ELR (cell line): ENCODE measurements around the gene COL18A1.
A peak's percentile ranks its signal among the peaks of the same experiment; 100 is the strongest.

Experiments used
- DNase-seq: peaks from one replicate; pipeline ENCODE4 v3.0.0-alpha.2; 2015; ENCODE audit warnings: low read depth

Gene COL18A1

GRCh38 chr21:45383111-45383614 lies 21.8 kb upstream of the COL18A1 start:
- no peak for DNase-seq

DNA sequence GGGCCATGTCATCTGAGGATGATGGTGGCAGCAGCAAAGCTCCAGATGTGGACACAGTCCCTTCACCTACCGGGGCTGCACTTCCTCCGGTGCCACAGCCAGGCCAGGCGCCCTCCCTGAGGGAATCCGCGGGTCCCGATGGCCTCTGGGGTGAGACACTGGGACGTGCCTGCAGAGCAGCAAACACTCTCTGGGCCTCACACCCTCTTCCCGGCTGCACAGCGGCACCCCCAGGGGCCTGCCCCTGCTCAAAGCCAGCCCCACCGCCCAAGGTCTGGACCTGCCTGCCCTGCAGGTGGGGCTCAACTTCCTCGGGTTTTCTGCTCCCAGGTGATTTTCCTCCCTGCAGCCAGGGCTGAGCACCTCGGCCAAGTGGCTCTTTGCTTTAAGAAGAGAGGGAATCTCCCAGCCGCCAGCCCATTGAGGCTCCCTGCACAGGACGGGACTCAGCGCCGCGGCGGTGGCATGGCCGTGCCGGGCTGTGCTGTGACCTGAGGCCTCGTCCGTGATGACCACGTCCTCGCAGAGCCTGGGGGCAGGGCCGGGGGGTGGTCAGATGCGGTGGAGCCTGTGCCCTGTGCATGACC lies 21.3 kb upstream of the COL18A1 start:
- no peak for DNase-seq

- DNase-seq, result no peak
Observed at GRCh38 chr21:45384656-45385548, 20.1 kb upstream of the COL18A1 start.

- DNase-seq, result no peak
Observed at GRCh38 chr21:45385549-45386050, 19.4 kb upstream of the COL18A1 start.

GRCh38 chr21:45386336-45386727 lies 18.6 kb upstream of the COL18A1 start:
- no peak for DNase-seq

DNA sequence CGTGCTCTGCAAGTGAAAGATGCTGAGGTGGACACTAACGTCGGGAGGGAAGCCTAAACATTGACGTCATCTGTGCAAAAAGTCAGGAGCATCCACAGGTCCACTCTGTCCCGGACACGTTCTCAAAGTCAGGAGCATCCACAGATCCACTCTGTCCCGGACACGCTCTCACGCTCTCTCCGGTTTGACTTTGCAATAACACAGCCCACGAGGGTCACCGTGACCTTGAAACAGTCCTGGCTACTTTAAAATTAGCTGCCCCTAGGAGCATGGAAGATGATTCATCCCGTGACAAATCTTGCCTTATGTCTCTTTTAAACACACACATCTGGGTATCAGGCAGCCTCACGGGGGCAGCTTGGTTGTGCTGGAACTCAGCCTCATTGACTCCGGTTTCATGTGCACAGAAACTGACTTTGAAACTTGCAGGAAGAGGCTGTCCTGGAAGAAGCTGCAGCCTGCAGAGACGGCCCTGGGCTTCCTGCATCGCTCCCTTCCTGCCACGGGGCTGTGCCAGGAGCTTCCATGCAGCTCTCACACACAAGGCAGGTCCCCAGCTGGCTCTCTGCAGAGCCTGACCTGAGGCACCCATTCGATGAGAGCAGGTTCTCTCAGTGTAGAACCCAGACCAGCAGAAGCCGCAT lies 18.1 kb upstream of the COL18A1 start:
- DNase-seq, result peak; percentile 95

DNA sequence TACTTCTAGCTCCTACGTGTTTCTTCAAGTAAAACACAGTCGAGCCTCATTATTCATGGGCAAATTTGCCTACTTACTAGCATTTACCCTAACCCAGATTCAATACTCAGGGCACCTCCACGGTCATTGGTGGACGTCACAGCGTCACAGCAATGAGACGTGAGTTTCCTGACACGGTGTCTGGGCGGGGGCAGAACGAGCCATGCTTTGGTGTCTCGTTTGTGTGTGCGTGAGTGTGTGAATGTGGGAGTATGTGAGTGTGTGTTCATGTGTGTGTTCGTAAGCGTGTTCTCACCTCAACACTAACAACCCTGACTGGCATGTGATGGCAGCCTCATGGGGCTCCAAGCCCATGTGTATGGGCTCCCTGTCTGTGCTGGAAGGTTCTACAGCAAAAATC lies 17.5 kb upstream of the COL18A1 start:
- DNase-seq, result no peak

DNA sequence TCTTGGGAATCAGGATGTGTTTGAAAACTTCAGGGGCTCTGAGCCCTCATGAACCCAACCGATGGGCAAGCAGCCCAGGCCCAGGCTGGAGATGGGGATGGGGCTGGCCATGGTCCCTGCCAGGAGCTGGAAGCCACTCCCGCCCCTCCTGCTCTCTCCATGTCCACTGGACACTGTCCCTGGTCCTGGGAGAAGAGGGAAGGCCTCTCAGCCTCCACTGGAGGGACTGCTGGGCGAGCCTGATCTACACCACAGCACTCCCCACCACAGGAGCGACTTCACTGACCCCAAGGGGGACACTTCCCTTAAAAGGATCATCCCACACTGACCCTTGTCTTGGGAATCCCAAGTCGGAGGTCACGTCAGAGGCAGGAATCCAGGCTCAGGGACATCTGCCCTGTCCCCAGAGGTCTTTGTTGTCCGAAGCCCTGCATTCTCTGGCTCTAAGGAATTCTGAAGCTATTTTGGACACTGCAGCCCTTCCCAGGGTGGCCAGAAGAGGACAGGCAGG lies 16.9 kb upstream of the COL18A1 start:
- no peak for DNase-seq

DNA sequence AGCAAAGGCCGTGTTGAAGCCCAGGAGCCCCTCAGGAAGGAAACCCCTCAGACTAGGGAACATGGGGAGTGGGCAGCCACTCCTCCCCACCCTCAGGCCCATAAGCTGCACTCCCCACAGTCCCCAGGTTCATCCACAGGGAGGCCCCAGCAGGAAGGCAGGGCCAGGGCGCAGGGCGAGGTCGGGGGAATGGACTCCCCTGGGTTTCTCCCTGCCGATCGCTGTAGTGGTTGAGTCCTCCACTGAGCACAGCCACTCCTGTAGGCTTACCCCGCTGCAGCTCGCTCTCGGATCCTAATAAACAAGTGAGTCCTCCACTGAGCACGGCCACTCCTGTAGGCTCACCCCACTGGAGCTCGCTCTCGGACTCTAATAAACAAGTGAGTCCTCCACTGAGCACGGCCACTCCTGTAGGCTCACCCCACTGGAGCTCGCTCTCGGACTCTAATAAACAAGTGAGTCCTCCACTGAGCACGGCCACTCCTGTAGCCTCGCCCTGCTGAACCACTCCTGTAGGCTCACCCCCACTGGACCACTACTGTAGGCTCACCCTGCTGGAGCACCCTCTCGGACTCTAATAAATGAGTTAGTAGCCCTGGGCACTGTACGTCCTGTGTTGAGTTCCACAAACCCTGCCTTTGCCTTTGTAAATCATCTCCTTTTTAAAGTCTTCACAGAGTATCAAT lies 16.2 kb upstream of the COL18A1 start:
- DNase-seq, result no peak

- DNase-seq, result no peak
Observed at GRCh38 chr21:45390121-45390751, 14.7 kb upstream of the COL18A1 start.

- no peak for DNase-seq
Observed at GRCh38 chr21:45390831-45391742, 13.9 kb upstream of the COL18A1 start.

DNA sequence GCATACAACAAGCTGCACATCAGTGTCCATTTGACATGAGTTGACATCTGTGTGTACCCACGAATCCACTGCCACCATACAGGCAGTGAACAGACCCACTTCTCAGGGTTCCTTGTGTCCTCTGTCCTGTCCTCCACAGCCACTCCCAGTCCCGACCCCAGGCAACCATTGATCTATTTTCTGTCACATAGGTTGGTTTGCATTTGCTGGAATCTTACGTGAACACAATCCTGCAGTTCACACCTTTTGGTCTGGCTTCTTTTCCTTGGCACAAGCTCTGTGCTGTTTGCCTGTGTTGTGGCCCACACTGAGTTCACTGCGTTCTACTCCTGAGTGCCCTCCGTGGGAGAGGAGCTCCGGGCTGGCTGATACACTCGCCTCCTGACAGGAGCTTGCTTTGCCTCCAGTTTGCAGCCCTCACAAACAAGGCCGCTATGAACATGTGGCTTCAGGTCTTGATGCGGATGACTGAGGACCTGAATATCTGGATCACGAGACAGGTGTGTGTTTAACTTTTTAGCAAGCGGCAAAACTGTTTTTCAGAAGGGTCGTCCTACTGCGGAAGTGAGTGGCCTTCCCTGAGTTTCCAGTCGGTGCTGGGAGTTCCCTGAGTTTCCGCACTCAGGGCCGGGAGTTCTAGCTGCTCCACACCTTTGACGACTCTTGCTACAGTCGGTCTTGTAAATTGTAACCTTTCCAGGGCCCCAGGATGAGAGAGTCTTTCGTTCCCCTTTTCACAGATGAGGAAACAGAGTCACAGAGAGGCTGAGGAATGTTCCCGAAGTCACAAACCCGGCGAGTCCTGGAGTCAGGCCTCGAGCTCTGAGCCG lies 13.0 kb upstream of the COL18A1 start:
- DNase-seq, result no peak

- no peak for DNase-seq
Observed at GRCh38 chr21:45392573-45392971, 12.4 kb upstream of the COL18A1 start.

DNA sequence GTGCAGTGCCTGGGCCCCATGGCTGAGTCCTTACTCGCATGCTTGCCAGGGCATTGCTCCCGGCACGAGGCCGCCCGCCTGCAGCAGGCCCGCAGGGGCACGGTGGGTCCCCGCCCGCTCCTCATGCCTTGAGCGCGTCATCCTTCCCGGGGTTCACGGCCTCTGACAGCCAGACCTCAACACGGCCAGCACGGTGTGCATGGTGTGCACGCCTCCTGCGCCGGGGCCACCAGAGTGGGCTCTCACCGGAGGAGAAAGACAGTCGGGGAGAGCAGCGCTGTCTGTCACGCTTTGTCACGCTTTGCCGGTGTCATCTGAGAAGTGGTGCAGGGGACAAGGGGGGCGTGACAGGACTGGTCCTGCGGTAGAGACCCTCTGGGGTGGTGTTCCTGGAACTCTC lies 11.9 kb upstream of the COL18A1 start:
- DNase-seq, result no peak

- no peak for DNase-seq
Observed at GRCh38 chr21:45393833-45394638, 10.9 kb upstream of the COL18A1 start.

DNA sequence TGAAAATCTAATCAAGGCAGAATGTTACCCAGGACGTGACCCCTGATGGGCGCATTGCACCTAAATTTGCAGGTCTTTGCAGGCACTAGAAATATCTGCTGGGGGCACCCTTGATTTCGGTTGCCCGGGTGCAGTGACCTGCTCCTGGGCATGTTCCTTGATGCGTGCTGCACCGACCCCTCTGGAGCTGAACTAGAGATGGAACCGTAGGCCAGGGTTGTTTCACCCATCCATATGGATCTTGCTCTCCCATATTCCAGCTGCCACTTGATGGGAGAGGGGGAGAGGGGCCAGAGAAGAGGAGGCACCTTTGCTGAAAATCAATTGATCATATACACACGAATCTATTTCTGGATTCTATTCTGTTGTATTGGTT lies 8.4 kb upstream of the COL18A1 start:
- no peak for DNase-seq

DNA sequence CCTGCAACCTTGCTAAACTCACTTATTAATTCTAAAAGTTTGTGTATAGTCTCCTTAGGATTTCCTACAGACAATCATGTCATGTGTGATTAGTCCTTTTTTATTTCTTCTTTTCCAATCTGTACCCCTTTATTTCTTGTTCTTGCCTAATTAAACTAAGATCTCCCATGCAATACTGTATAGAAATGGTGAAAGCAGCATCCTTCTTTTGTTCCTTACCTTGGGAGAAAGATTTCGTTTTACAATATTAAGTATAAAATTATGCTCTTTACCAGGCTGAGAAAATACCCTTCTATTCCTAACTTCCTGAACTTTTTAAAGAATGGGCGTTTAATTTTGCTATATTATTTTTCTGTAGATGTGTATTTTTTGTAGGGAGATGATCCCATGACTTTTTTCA lies 7.6 kb upstream of the COL18A1 start:
- DNase-seq, result no peak

DNA sequence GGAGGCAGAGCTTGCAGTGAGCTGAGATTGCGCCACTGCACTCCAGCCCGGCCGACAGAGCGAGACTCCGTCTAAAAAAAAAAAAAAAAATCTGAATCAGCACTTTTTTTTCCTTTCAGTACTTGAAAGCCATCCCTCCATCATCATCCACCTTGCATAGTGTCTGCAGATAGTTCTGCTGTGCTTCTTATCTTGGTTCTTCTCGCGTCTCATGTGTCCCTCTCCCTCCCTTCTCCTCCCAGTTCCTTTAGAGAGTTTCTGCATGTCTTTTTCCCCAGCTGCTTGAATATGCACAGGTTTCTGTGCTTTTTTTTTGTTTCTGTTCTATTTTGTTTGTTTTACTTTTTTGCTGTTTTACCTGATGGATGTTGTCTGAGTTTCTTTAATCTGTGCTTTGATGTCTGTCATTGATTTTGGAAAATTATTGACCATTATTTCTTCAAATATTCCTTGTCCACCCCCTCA lies 3.9 kb upstream of the COL18A1 start:
- DNase-seq, result peak; percentile 26
